HG02852 (cell line): ENCODE measurements around the gene ZKSCAN4.
A peak's percentile ranks its signal among the peaks of the same experiment; 100 is the strongest.

Experiments used
- ATAC-seq: cut with Tn5 transposase; IDR thresholded peaks from one replicate; pipeline ENCODE4 v1.9.1; 2021; ENCODE audit warnings: mild to moderate bottlenecking, moderate library complexity; ENCODE audit not compliant: unreplicated experiment

Gene ZKSCAN4

GRCh38 chr6:28250747-28251146, 1.3 kb downstream of the ZKSCAN4 start:
- no peak for ATAC-seq

GRCh38 chr6:28248916-28249315, 3.2 kb downstream of the ZKSCAN4 start:
- ATAC-seq, result no peak

DNA sequence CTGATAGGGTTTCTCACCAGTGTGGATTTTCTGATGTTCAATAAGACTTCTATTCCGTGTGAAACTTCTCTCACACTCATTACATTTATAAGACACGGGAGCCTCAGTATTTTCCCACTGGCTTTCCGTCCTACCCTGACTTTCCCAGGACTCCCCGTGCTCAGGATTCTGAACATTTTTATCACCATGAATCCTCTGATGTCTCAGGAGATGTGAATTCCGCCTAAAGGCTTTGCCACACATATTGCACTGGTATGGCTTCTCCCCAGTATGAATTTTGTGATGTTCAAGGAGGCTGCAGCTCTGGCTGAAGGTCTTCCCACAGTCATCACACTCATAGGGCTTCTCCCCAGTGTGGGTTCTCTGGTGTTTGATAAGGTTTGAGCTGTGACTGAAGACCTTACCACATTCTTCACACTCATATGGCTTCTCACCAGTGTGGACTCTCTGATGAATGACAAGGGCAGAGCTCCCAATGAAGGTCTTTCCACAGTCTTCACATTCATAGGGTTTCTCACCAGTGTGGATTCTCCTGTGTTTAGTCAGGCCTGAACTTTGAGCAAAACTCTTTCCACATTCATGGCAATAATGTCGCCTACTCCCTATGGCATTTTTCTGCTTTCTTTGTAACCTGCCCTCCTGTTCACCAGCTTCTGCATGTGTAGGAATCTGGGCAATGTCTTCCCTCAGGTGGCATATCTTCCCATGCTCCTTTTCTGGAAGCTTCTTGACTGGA, 6.7 kb downstream of the ZKSCAN4 start:
- no peak for ATAC-seq

DNA sequence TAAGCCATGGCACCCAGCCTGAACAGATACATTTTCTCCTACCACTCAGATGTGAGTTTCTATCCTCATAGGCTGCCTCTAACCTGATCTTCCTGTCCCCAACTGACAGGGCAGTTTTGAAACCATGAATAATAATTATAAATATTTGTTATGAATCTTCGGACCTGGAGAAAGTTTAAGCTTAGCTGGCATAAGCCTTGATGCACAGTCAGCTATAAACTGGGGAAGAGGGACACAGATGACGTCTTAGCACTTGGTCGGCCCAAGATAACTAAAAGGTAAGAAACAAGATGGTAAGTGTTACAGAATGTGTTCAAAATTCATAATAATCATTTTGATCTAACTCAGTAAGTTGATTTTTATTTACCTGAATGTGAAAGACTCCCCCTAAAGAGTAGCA, 8.1 kb downstream of the ZKSCAN4 start:
- ATAC-seq, result no peak

- ATAC-seq, result no peak
These were observed 11.6 kb downstream of the ZKSCAN4 start for GRCh38 chr6:28240471-28240870.

DNA sequence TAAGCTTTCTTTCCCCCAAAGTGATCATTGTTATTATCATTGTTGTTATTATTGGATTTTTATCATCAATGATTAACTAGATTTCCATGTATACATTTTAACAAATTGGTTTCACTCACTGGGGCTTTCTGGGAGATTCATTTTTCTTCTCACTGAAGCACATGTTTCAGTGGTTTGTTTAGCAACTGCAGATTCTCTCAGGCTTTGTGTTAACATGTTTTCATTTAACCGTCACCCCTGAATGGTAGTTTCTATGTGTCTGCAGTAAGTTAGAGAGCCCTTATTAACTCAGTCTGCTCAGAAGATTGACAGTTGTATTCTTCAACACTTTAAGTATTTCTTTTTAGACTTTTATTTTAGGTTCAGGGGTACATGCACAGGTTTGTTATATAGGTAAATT, 12.4 kb downstream of the ZKSCAN4 start:
- ATAC-seq, result no peak

- no peak for ATAC-seq
These were observed 16.1 kb downstream of the ZKSCAN4 start for GRCh38 chr6:28235912-28236452.

DNA sequence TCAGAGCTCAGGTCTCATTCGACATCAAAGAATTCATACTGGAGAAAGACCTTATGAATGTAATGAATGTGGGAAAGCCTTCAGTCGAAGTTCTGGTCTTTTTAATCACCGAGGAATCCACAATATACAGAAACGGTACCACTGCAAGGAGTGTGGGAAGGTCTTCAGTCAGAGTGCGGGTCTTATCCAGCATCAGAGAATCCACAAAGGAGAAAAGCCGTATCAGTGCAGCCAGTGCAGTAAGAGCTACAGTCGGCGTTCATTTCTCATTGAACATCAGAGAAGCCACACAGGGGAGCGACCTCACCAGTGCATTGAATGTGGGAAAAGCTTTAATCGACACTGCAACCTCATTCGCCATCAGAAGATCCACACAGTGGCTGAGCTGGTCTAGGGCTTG, 19.3 kb downstream of the ZKSCAN4 start:
- no peak for ATAC-seq

DNA sequence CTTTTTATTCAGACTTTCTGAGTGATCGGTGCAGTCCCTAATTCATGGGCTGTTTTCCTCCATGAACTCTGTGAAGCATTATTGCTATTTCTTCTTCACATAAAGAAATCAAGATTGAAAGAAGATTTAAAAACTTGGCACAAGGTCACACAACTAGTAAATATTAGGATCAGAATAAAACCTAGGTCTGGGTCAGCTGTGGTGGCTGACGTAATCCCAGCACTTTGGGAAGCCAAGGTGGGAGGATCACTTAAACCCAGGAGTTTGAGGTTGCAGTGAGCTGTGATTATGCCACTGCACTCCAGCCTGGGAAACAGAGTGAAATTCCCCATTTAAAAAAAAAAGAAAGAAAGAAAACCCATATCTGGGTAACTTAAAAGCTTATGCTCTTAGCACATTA, 25.6 kb downstream of the ZKSCAN4 start:
- no peak for ATAC-seq

- ATAC-seq, result peak; percentile 89
These were observed 26.8 kb downstream of the ZKSCAN4 start, which contains the start of gene ZSCAN9 for GRCh38 chr6:28225056-28225834. ZSCAN9 (plus strand) TSS chr6:28225275; CDS start chr6:28227085, 1,810 bp downstream.

DNA sequence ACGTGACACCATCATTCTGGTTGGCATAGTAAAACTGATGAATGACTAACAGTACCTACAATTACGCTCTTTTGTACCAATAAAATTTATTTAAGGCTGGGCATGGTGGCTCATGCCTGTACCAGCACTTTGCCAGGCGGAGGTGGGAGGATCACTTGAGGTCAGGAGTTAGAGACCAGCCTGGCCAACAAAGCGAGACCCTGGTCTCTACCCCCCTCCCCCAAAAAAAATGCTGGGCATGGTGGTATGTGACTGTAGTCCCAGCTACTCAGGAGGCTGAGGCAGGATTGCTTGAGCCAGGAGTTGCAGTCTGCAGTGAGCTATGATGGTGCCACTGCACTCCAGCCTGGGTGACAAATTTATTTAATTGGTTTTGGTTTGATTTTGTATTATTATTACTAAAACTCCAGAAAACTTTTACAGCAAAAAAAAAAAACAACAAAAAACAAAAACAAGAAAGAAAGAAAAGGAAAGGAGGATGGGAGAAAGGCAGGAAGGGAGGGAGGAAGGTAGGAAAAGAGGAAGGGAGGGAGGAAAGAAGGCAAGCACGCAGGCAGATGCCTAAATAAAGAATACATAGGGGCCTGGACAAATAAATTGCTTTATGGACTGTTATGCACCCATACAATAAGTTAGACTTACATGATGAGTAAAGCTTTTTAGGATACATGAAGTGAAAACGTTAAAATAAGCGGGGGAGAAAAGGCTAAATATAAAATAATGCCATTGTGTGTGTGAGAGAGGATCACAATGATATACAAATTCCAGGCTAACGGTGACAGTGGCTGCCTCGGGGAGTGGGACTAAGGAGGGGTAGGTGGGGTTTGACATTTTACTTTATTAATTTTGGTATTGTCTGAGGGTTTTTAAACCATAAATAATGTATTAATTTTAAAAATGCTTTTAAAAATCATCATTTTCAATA, 27.7 kb downstream of the ZKSCAN4 start:
- ATAC-seq, result no peak

- ATAC-seq, result no peak
These were observed 31.6 kb downstream of the ZKSCAN4 start for GRCh38 chr6:28220257-28221133.

DNA sequence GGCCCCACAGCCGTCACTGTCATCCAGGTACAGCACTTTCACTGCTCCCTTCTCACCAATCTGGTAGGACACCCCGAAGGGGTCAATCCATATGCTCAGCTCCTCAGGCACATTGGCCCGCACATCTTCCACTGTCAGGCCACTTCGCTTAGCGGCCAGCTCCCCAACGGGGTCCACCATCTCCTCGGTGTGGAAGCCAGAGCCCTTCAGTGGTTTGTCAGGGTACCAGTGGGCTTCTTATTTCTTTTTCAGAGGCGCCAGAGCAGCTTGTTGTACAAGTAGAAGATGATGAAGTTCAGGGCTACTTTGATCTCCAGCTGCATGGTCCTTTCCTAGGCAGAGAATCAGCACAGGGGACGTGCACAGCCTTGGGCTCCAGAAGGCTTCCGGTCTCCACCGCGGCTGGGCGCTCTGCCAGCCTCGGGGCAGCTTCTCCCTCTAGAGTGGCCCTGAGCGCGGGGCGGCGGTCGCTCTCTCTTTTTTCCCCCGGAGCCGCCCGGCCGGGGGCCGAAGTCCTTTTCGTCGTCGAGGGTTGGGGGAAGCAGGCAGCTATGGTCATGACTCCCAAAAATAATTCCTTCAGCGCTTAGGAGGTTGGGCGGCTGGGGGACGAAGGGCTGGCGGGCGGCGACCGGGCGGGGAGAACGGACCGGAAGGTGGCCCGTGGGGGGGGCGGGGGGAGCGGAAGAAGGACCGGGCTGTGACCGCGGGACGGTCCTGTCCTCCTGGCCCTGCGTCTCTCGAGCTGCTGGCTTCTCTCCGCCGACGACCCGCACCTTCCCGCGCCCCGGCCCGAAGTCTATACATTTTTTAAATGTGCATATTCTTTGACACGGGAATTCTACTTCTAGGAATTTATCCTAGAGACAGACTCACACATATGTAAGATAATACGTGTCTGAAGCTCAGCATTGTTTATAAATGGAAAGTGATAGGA, 33.5 kb downstream of the ZKSCAN4 start:
- peak; percentile 78 for ATAC-seq

- ATAC-seq, result no peak
These were observed 34.2 kb downstream of the ZKSCAN4 start for GRCh38 chr6:28217890-28218289.

GRCh38 chr6:28215425-28215824, 36.6 kb downstream of the ZKSCAN4 start:
- no peak for ATAC-seq

- no peak for ATAC-seq
These were observed 38.9 kb downstream of the ZKSCAN4 start for GRCh38 chr6:28213213-28213523.

DNA sequence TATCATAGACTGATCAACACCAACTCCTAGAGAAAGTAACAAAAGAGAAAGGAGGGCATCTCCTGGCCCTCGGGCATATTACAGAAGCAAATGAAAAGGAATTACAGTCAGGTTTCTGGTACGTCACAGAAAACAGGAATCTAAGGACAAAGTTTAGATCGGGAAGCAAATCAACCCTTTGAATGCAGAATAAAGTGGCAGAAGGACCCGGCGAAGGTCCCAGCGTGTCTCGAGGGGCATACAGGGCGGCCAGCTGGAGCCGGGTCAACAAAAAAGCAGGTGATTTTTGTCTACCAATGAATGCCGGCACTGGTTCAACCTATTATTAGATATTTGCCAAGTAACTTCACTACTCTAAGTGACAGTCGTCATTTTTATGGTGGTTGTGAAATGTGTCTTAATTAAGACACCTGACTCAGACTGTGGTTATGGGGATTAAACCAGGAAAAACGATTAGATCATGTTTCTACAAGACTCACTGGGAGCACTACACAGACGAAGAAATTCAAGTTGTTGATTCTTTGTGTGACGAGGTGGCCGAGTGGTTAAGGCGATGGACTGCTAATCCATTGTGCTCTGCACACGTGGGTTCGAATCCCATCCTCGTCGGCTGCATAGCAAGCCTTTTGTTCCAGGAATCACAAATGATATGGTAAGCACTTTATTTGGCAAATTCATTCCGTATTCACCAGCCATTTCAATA, 39.4 kb downstream of the ZKSCAN4 start:
- peak; percentile 56 for ATAC-seq

DNA sequence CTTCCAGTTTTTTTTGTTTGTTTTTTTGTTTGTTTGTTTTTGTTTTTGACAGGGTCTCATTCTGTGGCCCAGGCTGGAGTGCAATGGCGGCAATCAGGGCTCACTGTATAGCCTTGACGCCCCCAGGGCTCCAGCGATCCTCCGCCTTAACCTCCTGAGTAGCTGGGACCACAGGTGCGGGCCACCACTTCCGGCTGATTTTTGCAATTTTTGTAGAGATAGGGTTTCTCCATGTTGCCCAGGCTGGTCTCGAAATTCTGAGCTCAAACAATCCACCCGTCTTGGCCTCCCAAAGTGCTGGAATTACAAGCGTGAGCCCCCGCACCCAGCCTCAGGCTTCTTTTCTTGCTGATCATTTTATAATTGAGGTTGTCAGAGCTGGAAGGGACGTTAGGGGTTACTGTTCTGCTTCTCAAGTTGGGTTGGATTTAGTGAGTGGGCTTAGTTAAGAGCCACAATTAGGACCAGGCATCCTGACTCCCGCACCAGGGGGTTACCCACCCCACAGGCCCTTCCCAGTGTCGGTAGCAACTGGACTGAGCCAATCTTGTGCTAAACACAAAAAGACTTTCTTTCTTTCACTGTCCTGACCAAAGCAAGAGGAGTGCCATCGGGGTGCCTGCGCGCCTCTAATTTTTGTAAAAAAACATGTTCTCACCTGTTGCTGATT, 40.1 kb downstream of the ZKSCAN4 start:
- peak; percentile 23 for ATAC-seq
